Stimulated activated CD4-positive, alpha-beta T cell treated with anti-CD3 and anti-CD28 coated beads, Interleukin-4, amount 100 ng/mL, for 24 hours (primary cell): ENCODE measurements around the gene HLA-DRB1.
"Not testable (repeated sequence)": the region's sequence is repeated elsewhere in the genome, so short reads cannot be mapped to it uniquely, and the experiment has no call there.

Experiments used
- DNase-seq: peaks from one replicate; pipeline ENCODE4 v3.0.0-alpha.2; 2020

Gene HLA-DRB1

DNA sequence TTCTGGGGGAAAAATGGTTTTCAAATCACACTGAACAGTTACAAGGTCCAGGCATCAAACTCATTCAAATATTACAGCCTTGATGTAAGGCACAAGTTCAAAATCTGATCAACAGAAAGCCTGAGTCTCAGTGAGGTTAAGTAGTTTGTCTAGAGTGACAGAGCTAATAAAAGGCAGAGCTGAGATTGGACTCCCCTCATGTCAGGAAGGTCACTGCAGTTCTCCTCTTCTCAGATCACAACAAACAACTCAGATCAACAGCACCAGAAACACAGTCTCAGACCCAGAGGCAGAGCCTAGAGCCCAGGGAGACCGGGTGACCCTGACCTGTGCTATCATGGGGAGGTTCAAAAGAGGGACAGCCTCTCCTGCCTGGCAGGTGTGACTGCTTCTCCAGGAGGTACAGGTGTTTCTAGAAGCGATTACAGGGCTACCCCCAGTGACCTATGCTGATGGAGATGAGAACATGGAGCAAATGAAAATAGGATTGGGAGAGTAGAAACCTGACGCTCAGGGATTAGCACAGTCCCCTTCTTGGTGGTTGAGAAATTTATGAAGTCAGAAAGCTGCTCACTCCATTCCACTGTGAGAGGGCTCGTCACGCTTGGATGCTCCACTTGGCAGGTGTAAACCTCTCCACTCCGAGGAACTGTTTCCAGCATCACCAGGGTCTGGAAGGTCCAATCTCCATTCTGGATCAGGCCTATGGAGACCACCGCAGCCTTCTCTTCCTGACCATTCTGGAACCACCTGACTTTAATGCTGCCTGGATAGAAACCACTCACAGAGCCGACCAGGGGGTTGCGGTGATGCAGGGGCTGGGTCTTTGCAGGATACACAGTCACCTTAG is 35.3 kb downstream of the HLA-DRB1 start:
- no peak for DNase-seq

GRCh38 chr6:32553037-32553742 is 36.5 kb downstream of the HLA-DRB1 start:
- no peak for DNase-seq

DNA sequence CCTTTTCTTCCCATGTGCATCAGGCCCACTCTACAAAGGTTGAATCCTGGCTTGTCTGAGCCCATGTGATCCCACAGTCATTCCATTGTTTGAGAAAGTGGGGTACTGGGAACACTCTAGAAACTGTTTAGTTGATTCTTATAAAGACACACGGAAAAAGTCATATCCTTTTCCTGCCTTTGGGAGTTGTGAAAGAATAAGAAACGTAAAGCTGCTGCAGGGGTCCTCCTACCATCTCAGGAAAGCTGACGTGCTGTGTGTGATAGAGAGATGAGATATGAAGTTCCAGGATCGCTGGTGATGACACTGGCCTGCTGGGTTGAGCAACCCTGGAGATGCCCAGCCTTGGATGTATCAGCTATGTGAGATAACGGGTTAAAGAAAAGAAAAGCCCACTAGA is 38.2 kb downstream of the HLA-DRB1 start:
- DNase-seq = no peak

GRCh38 chr6:32539839-32540238 is 49.8 kb downstream of the HLA-DRB1 start:
- DNase-seq = no peak

GRCh38 chr6:32530431-32530793 is 59.2 kb downstream of the HLA-DRB1 start:
- DNase-seq = not testable (repeated sequence)

GRCh38 chr6:32529697-32530430 is 59.8 kb downstream of the HLA-DRB1 start, which contains the start of gene HLA-DRB5:
HLA-DRB5 (minus strand) TSS chr6:32530287; CDS start chr6:32530224, 63 bp downstream.
- peak; percentile 3 for DNase-seq
